NCI-H2107 (cell line): ENCODE measurements around the gene CPSF4L.

Source experiments
- DNase-seq: peaks from one replicate; lab custom pipeline; 2025; lab: John Stamatoyannopoulos, UW

Gene CPSF4L

DNA sequence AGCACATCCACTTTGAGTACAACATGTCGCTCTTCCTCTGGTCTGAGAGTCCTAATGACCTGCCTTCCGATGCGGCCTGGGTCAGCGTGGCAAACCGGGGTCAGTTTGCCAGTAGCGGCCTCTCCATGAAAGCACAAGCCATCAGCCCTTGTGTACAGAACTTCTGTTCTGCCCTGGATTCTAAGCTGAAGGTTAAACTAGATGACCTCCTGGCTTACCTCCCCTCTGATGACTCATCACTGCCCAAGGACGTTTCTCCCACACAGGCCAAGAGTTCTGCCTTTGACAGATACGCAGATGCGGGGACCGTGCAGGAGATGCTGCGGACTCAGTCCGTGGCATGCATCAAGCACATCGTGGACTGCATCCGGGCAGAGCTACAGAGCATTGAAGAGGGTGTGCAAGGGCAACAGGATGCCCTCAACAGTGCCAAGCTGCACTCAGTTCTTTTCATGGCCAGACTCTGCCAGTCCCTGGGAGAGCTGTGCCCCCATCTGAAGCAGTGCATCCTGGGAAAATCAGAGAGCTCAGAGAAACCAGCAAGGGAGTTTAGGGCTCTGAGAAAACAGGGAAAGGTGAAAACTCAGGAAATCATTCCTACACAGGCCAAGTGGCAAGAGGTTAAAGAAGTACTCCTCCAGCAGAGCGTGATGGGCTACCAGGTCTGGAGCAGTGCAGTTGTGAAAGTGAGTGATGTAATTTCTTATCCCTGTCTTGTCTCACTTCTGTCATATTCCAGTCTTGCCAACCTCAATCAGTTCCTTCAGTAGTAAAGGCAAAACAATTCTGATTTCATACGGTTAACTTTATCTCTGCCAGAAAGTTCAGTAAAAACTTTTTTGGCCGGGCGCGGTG lies 60.2 kb downstream of the CPSF4L start:
- no peak for DNase-seq

DNA sequence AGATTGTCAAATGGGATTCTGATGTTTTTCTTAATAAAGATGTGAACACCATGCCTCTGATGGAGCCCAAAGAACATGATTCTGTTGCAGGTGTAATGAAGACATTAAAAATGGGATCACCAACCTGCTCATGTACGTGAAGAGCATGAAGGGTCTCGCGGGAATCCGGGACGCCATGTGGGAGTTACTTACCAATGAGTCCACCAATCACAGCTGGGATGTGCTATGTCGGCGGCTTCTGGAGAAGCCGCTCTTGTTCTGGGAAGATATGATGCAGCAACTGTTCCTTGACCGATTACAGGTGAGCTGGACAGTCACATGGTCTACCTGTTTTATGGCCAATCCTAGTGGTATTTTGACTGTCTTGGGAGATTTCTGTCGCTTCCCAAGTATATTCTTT lies 61.2 kb downstream of the CPSF4L start:
- DNase-seq = no peak

DNA sequence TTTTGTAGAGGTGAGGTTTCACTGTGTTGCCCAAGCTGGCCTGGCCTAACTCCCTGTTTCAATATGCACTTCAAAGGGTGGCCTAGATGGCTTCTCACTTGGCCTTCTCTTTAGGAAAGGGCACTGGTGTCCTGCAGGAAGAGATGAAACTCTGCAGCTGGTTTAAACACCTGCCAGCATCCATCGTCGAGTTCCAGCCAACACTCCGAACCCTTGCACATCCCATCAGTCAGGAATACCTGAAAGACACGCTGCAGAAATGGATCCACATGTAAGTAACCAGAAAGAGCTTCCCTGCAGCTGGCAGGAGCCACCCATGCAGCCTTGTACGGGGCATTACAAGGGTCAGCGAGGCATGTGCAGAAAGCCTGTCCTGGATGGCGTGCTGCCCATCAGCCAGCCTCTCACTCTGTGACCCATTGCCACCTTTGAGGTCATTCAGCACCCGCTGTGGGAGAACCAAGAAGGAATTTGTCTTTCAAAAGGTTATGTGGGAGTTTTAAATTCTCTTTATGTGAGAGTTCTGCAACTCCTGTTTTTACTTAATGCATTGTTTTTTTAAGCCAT lies 61.8 kb downstream of the CPSF4L start:
- DNase-seq = no peak

DNA sequence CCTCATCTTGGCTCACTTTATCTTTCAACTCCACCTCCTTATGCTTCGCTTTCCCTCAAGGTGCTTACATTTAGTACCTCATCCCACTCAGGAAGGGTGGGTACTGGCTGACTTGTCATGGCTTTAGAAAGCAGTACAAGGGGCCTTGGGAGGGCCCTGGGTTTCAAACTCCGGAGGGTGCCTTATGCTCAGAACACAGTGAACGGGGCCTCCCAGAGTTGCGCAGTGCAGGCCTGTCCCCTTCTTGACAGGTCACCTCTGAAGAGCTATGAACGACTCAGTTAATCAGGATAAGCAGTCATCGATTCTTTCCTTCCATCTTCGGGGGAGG lies 62.8 kb downstream of the CPSF4L start:
- no peak for DNase-seq
